Stimulated activated naive CD8-positive, alpha-beta T cell treated with anti-CD3 and anti-CD28 coated beads, Interleukin-15, Interleukin-2, amounts not matched to agents 100 ng/mL and 50 ng/mL, for 24 hours (primary cell): ENCODE results near the gene PNLIPRP2.

Experiments
- H3K27ac Mint-ChIP-seq: one replicate; pipeline ENCODE4 v1.8.0; 2021; ENCODE audit warnings: mild to moderate bottlenecking, mixed read lengths
- H3K27me3 Mint-ChIP-seq: one replicate; pipeline ENCODE4 v1.8.0; 2021; ENCODE audit warnings: mixed read lengths
- H3K36me3 Mint-ChIP-seq: one replicate; pipeline ENCODE4 v1.8.0; 2021; ENCODE audit warnings: low read depth, mixed read lengths
- H3K4me1 Mint-ChIP-seq: one replicate; pipeline ENCODE4 v1.8.0; 2021; ENCODE audit warnings: low read depth, mixed read lengths
- H3K4me3 Mint-ChIP-seq: one replicate; pipeline ENCODE4 v1.8.0; 2021; ENCODE audit warnings: mild to moderate bottlenecking, mixed read lengths
- H3K9me3 Mint-ChIP-seq: one replicate; pipeline ENCODE4 v1.8.0; 2021; ENCODE audit warnings: mixed read lengths

The PNLIPRP2 gene

GRCh38 chr10:116692225-116692624 lies 71.5 kb downstream of the PNLIPRP2 start:
- Mint-ChIP-seq H3K27me3 (peaks cover 47% of the 10 kb centered on the region), H3K36me3 (no peaks in the 10 kb centered on the region), H3K4me3 (no peak overlapping the region), H3K27ac (no peak overlapping the region), H3K9me3 (no peaks in the 10 kb centered on the region), H3K4me1 (no peaks in the 10 kb centered on the region)

- Mint-ChIP-seq H3K4me1 (no peaks in the 10 kb centered on the region), H3K9me3 (no peaks in the 10 kb centered on the region), H3K36me3 (no peaks in the 10 kb centered on the region), H3K4me3 (no peak overlapping the region), H3K27me3 (peaks cover 45% of the 10 kb centered on the region), H3K27ac (no peak overlapping the region)
Observed at GRCh38 chr10:116694243-116694926, 73.6 kb downstream of the PNLIPRP2 start.
